ENCODE results near the gene ARHGEF10L.
A peak's percentile ranks its signal among the peaks of the same experiment; 100 is the strongest.

The ARHGEF10L gene

GRCh38 chr1:17594690-17595601, 55.4 kb downstream of the ARHGEF10L start:
- FAIRE-seq: no peak

GRCh38 chr1:17595602-17595925, 56.1 kb downstream of the ARHGEF10L start:
- FAIRE-seq: no peak

- FAIRE-seq: no peak
Measured at GRCh38 chr1:17596186-17596585, 56.7 kb downstream of the ARHGEF10L start.

- peak; percentile 60 for FAIRE-seq
Measured at GRCh38 chr1:17596651-17597509, 57.4 kb downstream of the ARHGEF10L start.

- FAIRE-seq: no peak
Measured at GRCh38 chr1:17597651-17598050, 58.2 kb downstream of the ARHGEF10L start.

GRCh38 chr1:17598251-17598650, 58.8 kb downstream of the ARHGEF10L start:
- no peak for FAIRE-seq

GRCh38 chr1:17599291-17599953, 59.9 kb downstream of the ARHGEF10L start:
- no peak for FAIRE-seq

GRCh38 chr1:17599954-17600300, 60.4 kb downstream of the ARHGEF10L start:
- no peak for FAIRE-seq

- no peak for FAIRE-seq
Measured at GRCh38 chr1:17600321-17600720, 60.8 kb downstream of the ARHGEF10L start.

GRCh38 chr1:17601643-17602382, 62.3 kb downstream of the ARHGEF10L start:
- FAIRE-seq: no peak

GRCh38 chr1:17603091-17603841, 63.8 kb downstream of the ARHGEF10L start:
- FAIRE-seq: no peak

- peak; percentile 89 for FAIRE-seq
Measured at GRCh38 chr1:17605582-17606344, 66.3 kb downstream of the ARHGEF10L start.

GRCh38 chr1:17606826-17607440, 67.4 kb downstream of the ARHGEF10L start:
- FAIRE-seq: no peak

- no peak for FAIRE-seq
Measured at GRCh38 chr1:17607644-17608581, 68.4 kb downstream of the ARHGEF10L start.

- no peak for FAIRE-seq
Measured at GRCh38 chr1:17609529-17609928, 70.0 kb downstream of the ARHGEF10L start.

- FAIRE-seq: no peak
Measured at GRCh38 chr1:17610085-17610484, 70.6 kb downstream of the ARHGEF10L start.

- FAIRE-seq: no peak
Measured at GRCh38 chr1:17610713-17611112, 71.2 kb downstream of the ARHGEF10L start.

GRCh38 chr1:17611991-17612390, 72.5 kb downstream of the ARHGEF10L start:
- no peak for FAIRE-seq

GRCh38 chr1:17612831-17613230, 73.3 kb downstream of the ARHGEF10L start:
- FAIRE-seq: no peak

Measured in islet of Langerhans (tissue), 1 donor.